BLaER1 (cell line): ENCODE data around the gene ZFP1.
A peak's percentile ranks its signal among the peaks of the same experiment; 100 is the strongest.

ENCODE experiments used
- H3K27ac ChIP-seq: shearing (Covaris generic); formaldehyde crosslinking; 2 replicates; pipeline ENCODE4 v1.8.1; 2022
- H3K27me3 ChIP-seq: shearing (Covaris generic); formaldehyde crosslinking; 2 replicates; pipeline ENCODE4 v1.8.1; 2022
- H3K36me3 ChIP-seq: shearing (Covaris generic); formaldehyde crosslinking; 2 replicates; pipeline ENCODE4 v1.8.1; 2022
- H3K4me1 ChIP-seq: shearing (Covaris generic); formaldehyde crosslinking; 2 replicates; pipeline ENCODE4 v1.8.1; 2022
- H3K4me2 ChIP-seq: shearing (Covaris generic); formaldehyde crosslinking; 2 replicates; pipeline ENCODE4 v1.8.1; 2022
- H3K4me3 ChIP-seq: shearing (Covaris generic); formaldehyde crosslinking; 2 replicates; pipeline ENCODE4 v1.8.1; 2022
- H3K9ac ChIP-seq: shearing (Covaris generic); formaldehyde crosslinking; 2 replicates; pipeline ENCODE4 v1.8.1; 2022
- H3K9me3 ChIP-seq: shearing (Covaris generic); formaldehyde crosslinking; 2 replicates; pipeline ENCODE4 v1.8.1; 2022
- H4K20me1 ChIP-seq: shearing (Covaris generic); formaldehyde crosslinking; 2 replicates; pipeline ENCODE4 v1.8.1; 2022
- Cebpa-rat ChIP-seq: shearing (Covaris generic); IDR thresholded peaks from 2 replicates; pipeline ENCODE4 v1.8.1; 2022

Gene ZFP1

DNA sequence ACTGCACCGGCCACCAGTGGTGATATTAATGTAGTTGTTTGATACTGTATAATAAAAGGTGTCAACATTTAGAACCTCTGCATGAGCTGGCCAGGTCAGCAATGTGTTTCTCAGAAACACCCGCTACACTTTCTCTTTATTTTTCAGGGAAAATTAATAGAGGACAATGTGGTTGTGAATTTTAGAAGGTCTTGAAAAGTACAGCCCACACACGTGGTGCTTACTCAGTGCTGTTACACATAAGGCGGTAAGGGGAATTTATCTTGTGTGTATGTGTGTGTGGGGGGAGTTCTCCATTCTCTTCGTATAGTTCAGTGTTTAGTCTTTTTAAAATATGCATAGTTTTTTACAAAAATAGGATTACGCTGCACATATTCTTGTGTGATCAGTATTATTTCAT, 4.4 kb upstream of the ZFP1 start:
- Histone ChIP-seq H3K36me3 (no peaks in the 10 kb centered on the region), H3K4me2 (no peak overlapping the region), H3K27me3 (no peaks in the 10 kb centered on the region)

DNA sequence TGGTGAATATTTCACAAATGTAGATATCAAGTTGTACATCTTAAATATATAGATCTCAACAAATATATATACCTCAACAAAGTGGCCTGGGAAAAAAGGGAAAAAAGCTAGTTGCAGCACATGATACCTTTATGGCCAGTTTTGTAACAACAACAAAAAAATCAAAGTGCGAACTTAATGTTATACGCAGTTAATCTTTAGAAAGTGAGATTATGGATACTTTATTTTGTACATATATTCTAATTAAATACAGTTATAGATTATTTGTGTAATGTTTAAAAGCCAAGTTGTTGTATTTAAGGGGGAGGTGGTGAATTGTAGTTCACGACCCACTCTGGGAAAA, 385 bp upstream of the ZFP1 start:
- Histone ChIP-seq H3K4me2 (peak overlapping the region; percentile 81), H3K27ac (no peak overlapping the region), H3K27me3 (no peaks in the 10 kb centered on the region), H4K20me1 (no peaks in the 10 kb centered on the region), H3K9ac (no peak overlapping the region; the same call in 1 of the 2 replicates), H3K4me3 (peak overlapping the region; percentile 92), H3K4me1 (peaks cover 13% of the 10 kb centered on the region), H3K36me3 (peaks cover 20% of the 10 kb centered on the region), H3K9me3 (peaks cover 50% of the 10 kb centered on the region)
- no peak for TF ChIP-seq Cebpa-rat

More for the DNA sequence above, 4.4 kb upstream of the ZFP1 start:
- Histone ChIP-seq H3K9me3 (peaks cover 23% of the 10 kb centered on the region), H3K4me1 (peaks cover 5% of the 10 kb centered on the region; the same call in 1 of the 2 replicates), H3K27ac (no peak overlapping the region), H4K20me1 (no peaks in the 10 kb centered on the region), H3K4me3 (no peak overlapping the region), H3K9ac (no peak overlapping the region)
- TF ChIP-seq Cebpa-rat = no peak

DNA sequence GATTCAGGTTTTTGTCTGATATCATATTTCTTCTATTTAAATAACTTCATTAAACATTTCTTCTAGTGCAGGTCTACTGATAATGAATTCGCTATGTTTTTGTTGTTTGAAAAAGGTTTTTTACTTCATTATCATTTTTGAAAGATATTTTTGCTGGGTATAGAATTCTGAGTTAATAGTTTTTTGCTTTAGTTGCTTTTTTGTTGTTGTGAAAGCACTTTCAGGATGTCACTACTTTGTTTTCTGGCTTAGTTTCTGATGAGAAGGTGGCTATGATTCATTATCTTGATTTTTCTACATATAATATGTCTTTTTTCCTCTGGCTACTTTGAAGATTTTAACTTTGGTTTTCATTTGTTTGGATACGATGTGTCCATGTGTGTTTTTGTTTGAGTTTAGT, 3.5 kb downstream of the ZFP1 start:
- no peak for TF ChIP-seq Cebpa-rat
- H3K9me3 ChIP-seq = peaks cover 68% of the 10 kb centered on the region
- peaks cover 13% of the 10 kb centered on the region for H3K4me1 ChIP-seq
- H3K4me2 ChIP-seq = no peak overlapping the region
- peaks cover 58% of the 10 kb centered on the region for H3K36me3 ChIP-seq
- H3K9ac ChIP-seq = no peak overlapping the region
- H3K4me3 ChIP-seq = no peak overlapping the region; the same call in 1 of the 2 replicates
- no peaks in the 10 kb centered on the region for H3K27me3 ChIP-seq
- H3K27ac ChIP-seq = no peak overlapping the region
- no peaks in the 10 kb centered on the region for H4K20me1 ChIP-seq

DNA sequence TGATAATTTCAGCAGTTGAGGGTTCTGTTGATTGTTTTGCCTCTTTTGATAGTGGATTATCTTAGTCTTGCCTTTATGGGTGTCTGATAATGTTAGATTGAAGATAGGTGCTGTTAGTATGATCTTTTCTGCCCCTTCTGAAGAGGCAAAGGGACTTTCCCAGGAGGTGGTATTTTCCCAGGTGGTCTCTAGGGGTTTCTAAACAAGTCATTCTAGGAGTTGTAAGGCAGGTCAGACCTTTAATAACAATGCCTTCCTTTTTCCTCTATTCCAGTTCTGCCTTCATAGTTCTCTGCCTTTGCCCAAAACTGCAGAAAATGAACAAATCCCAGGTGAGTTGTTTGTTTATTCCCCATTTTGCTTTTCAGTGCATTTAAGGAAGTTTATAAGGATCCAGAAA, 4.3 kb downstream of the ZFP1 start:
- H3K36me3 ChIP-seq = peaks cover 67% of the 10 kb centered on the region
- H3K9ac ChIP-seq = no peak overlapping the region
- H3K4me1 ChIP-seq = peaks cover 13% of the 10 kb centered on the region
- no peaks in the 10 kb centered on the region for H4K20me1 ChIP-seq
- H3K4me3 ChIP-seq = no peak overlapping the region
- H3K9me3 ChIP-seq = peaks cover 76% of the 10 kb centered on the region
- H3K27me3 ChIP-seq = no peaks in the 10 kb centered on the region
- TF ChIP-seq Cebpa-rat = no peak
- no peak overlapping the region for H3K27ac ChIP-seq
- H3K4me2 ChIP-seq = no peak overlapping the region

DNA sequence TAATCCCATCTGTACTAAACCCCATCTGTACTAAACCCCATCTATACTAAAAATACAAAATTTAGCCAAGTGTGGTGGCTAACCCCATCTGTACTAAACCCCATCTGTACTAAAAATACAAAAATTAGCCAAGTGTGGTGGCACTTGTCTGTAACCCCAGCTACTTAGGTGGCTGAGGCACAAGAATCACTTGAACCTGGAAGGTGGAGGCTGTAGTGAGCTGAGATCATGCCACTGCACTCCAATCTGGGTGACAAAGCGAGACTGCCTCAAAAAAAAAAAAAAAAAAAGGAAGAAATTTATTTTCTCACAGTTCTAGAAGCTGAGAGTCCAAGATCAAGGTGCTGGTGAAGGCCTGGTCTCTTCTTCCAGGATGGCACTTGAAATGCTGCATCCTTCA, 12.1 kb downstream of the ZFP1 start:
- Histone ChIP-seq H3K4me2 (no peak overlapping the region), H3K4me1 (peaks cover 11% of the 10 kb centered on the region), H3K27me3 (no peaks in the 10 kb centered on the region), H3K27ac (no peak overlapping the region), H4K20me1 (no peaks in the 10 kb centered on the region), H3K4me3 (no peak overlapping the region), H3K9me3 (peaks cover 94% of the 10 kb centered on the region), H3K36me3 (peaks cover 97% of the 10 kb centered on the region), H3K9ac (no peak overlapping the region)
- no peak for TF ChIP-seq Cebpa-rat

GRCh38 chr16:75169899-75170405, 21.6 kb downstream of the ZFP1 start:
- Histone ChIP-seq H3K27me3 (no peaks in the 10 kb centered on the region), H3K36me3 (peaks cover 100% of the 10 kb centered on the region), H3K27ac (no peak overlapping the region), H3K9me3 (peaks cover 100% of the 10 kb centered on the region), H3K4me2 (no peak overlapping the region), H3K4me1 (no peaks in the 10 kb centered on the region), H3K9ac (no peak overlapping the region), H4K20me1 (no peaks in the 10 kb centered on the region), H3K4me3 (peak overlapping the region; percentile 45)
- TF ChIP-seq Cebpa-rat = no peak

GRCh38 chr16:75172578-75172977, 24.3 kb downstream of the ZFP1 start:
- Histone ChIP-seq H3K27ac (no peak overlapping the region), H3K36me3 (peaks cover 87% of the 10 kb centered on the region), H3K9me3 (peaks cover 100% of the 10 kb centered on the region), H3K4me3 (no peak overlapping the region), H3K4me2 (no peak overlapping the region), H3K4me1 (no peaks in the 10 kb centered on the region), H3K27me3 (no peaks in the 10 kb centered on the region), H4K20me1 (no peaks in the 10 kb centered on the region), H3K9ac (no peak overlapping the region)
- TF ChIP-seq Cebpa-rat = no peak

DNA sequence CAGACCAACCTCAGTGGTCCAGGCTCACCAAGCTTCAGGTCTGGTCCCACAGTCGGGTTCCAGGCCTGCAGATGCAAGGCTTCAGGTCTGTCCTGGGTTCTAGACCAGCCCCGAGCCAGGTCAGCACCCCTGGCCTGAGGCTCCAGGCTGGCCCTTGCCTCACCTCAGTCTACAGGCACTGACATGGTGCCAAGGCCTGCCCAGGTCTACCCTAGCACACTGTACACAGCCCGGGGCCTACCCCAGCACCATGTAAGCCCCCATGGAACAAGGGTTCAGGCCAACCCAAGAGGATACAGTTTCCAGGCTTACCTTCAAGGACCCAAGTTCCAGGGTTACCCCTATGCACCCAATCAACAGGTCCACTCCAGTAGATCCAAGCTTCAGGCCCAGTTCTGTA, 26.8 kb downstream of the ZFP1 start:
- no peak for TF ChIP-seq Cebpa-rat
- no peak overlapping the region for H3K4me3 ChIP-seq
- H4K20me1 ChIP-seq = no peaks in the 10 kb centered on the region
- no peaks in the 10 kb centered on the region for H3K27me3 ChIP-seq
- H3K9me3 ChIP-seq = peaks cover 88% of the 10 kb centered on the region
- H3K36me3 ChIP-seq = peaks cover 62% of the 10 kb centered on the region
- H3K9ac ChIP-seq = no peak overlapping the region
- H3K4me1 ChIP-seq = no peaks in the 10 kb centered on the region
- no peak overlapping the region for H3K4me2 ChIP-seq
- H3K27ac ChIP-seq = no peak overlapping the region

DNA sequence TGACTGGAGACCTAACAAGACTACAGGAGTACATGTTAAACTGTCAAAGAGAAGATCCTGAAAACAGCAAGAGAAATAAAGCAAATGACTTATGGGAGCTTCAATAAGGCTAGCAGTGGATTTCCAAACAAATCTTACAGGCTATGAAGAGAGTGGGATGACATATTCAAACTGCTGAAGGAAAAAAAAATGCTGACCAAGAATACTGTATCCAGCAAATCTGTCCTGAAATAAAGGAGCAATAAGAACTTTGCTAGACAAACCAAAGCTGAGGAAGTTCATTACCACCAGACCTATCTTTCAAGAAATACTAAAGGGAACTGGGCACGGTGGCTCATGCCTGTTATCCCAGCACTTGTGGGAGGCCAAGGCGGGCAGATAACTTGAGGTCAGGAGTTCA, 28.6 kb downstream of the ZFP1 start:
- no peaks in the 10 kb centered on the region for H3K4me1 ChIP-seq
- H3K36me3 ChIP-seq = peaks cover 44% of the 10 kb centered on the region
- H3K9ac ChIP-seq = no peak overlapping the region
- no peak overlapping the region for H3K27ac ChIP-seq
- H3K9me3 ChIP-seq = peaks cover 69% of the 10 kb centered on the region
- H3K27me3 ChIP-seq = no peaks in the 10 kb centered on the region
- no peak overlapping the region for H3K4me2 ChIP-seq
- TF ChIP-seq Cebpa-rat = no peak
- no peak overlapping the region for H3K4me3 ChIP-seq
- no peaks in the 10 kb centered on the region for H4K20me1 ChIP-seq

DNA sequence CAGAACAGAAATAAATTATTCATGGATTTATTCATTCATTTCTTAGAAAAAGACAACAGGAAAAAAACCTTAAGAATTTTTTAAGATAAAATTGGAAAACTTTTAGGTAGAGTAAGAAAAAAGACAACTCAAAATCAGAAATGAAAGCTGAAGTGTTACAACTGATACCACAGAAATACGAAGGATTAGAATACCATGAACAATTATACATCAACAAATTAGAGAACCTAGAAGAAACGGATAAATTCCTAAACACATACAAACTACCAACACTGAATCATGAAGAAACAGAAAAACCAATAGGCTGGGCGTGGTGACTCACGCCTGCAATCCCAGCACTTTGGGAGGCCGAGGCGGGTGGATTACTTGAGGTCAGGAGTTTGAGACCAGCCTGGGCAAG, 30.9 kb downstream of the ZFP1 start:
- Histone ChIP-seq H3K27ac (no peak overlapping the region), H3K27me3 (no peaks in the 10 kb centered on the region), H3K4me1 (no peaks in the 10 kb centered on the region), H3K4me2 (no peak overlapping the region), H3K9me3 (peaks cover 47% of the 10 kb centered on the region), H3K9ac (no peak overlapping the region), H3K36me3 (peaks cover 21% of the 10 kb centered on the region), H3K4me3 (no peak overlapping the region), H4K20me1 (no peaks in the 10 kb centered on the region)
- no peak for TF ChIP-seq Cebpa-rat

DNA sequence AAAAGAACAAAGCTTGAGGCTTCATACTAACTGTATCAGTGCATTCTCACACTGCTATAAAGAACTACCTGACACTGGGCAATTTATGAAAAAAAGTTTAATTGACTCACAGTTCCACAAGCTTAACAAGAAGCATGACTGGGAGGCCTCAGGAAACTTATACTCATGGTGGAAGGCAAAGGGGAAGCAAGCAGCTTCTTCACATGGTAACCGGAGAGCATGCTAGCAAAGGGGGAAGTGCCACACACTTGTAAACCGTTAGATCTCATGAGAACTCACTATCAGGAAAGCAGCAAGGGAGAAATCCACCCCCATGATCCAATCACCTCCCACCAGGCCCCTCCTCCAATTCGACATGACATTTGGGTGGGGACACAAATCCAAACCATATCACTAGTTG, 33.3 kb downstream of the ZFP1 start:
- Histone ChIP-seq H3K9ac (no peak overlapping the region), H3K4me2 (no peak overlapping the region), H3K27ac (no peak overlapping the region), H3K9me3 (peaks cover 22% of the 10 kb centered on the region), H3K4me1 (no peaks in the 10 kb centered on the region), H3K27me3 (no peaks in the 10 kb centered on the region), H4K20me1 (no peaks in the 10 kb centered on the region), H3K4me3 (no peak overlapping the region), H3K36me3 (peaks cover 6% of the 10 kb centered on the region; the same call in 1 of the 2 replicates)
- no peak for TF ChIP-seq Cebpa-rat
